ENCODE measurements around the gene ST6GALNAC6. TPM values are rescaled to one million over a fixed set of nuclear protein-coding genes. Genes with fewer than 3 reads are reported as not detected.

Gene ST6GALNAC6
- polyA plus RNA-seq, 6 donors from 2014 or later = 17.2 to 27.8 (median 19.8) TPM

DNA sequence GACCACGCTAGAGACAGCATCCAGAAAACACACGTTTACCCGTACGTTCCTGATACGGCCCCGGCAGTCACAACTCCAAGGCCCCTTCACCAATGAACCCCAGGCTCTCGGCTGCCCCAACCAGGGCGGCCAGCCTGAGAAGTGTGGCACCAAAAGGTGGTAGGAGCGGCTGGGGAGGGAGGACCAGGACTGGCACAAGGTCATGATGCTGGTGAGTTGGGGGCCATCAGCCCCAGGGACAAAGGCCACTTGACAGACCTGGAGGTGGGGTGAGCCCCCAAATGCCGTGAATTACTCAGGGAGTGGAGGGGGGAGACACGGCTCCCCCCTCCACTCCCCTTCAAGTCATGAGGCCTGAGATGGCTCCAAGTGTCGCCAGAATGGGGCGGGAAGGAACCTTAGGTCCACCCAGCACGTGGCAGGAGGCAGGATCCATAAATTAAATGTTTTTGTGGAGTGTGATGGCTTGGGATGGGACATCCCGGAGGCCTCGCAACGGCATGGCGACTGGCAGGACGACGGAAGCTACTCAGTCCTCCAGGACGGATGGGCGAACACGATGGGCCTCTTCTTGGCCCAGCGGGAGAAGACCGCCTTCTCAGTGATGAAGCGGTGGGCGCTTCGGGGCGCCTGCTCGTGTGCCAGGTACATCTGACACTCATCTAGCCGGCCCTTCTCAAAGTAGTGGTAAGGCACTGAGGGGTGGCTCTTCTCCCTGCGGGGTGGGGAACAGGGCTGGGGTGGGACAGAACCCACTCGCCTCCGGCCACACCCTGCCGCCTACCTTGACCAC is 8.7 kb upstream of the ST6GALNAC6 start:
- Mint-ChIP-seq H3K36me3 (peaks cover 10% of the 10 kb centered on the region in 2 donors), H3K4me1 (peaks cover 30 to 70% (median 55%) of the 10 kb centered on the region in 3 donors), H3K27me3 (no peaks in the 10 kb centered on the region), H3K9me3 (no peaks in the 10 kb centered on the region), H3K27ac (peak overlapping the region in 4 of 6 donors; percentile 91 to 100 (median 100)), H3K4me3 (peak overlapping the region in 2 of 8 donors; percentile 55 to 66)
- no peak for DNase-seq
- no peak for ATAC-seq (ENCODE audit: low read depth in 2 of 2)

DNA sequence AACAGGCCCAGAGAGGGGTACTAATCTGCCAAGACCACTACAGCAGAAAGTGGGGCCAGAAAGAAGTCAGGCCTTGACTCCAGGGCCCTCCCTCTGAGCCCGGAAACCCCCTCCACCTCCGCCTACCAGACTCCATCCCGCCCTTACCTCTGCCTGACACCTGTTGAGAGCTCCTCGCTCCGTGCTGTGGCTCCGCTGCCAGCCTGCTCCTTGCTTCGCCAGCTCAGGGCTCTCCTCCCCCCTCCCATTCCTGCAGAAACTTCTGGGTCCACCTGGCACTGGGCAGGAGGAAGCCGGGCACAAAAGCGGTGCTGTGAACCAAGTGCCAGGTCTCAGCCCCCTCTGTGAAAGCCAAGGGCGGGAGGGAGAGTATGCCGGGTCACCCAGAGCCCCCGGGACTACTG is 6.4 kb upstream of the ST6GALNAC6 start:
- DNase-seq (peak; percentile 53), ATAC-seq (ENCODE audit: low read depth in 2 of 2) (peak; percentile 52 to 55)
- H3K27me3 Mint-ChIP-seq = no peaks in the 10 kb centered on the region
- peaks cover 1 to 5% of the 10 kb centered on the region in 2 donors for H3K36me3 Mint-ChIP-seq
- H3K9me3 Mint-ChIP-seq = no peaks in the 10 kb centered on the region
- H3K27ac Mint-ChIP-seq = peak overlapping the region; percentile 99 to 100 (median 100)
- peak overlapping the region; percentile 74 to 92 (median 88) for H3K4me3 Mint-ChIP-seq
- peaks cover 30 to 67% (median 58%) of the 10 kb centered on the region in 3 donors for H3K4me1 Mint-ChIP-seq

DNA sequence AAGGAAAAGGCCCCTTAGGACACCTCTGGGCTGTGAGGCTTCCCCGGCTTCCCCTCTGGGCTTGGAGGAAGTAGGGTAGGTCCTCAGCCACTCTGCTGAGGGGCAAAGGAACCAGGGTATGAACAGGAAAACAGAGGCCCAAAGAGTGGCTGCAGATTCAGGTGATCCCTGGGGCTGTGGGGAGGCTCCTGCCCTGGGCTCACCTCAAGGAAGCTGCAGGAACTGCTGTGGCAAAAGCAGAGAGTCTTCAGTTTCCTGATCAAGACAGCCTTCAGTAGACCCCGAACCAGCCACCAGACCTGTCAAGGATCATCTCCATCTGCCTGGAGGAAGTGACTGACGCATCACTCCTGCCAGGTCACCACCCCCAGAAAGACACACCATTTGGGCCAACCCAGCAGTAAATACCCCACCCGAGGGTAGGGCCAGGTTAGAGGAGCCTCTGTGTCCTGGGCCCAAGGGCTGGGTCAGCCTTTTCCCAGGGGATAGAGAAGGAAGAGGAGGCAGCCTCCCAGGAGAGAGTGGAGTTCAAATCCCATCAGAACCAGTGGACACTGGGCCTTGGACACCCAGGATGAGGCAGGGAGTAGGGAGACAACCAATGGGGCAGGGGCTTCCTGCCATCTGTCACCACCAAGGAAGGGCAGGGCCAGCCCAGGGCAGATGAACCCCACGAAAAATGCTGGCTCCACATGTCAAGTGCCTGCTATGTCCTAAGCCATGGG is 5.8 kb upstream of the ST6GALNAC6 start:
- Mint-ChIP-seq H3K27ac (peak overlapping the region; percentile 99 to 100 (median 100)), H3K27me3 (no peaks in the 10 kb centered on the region), H3K4me1 (peaks cover 27 to 68% (median 54%) of the 10 kb centered on the region in 3 donors), H3K4me3 (peak overlapping the region; percentile 75 to 92 (median 89)), H3K36me3 (no peaks in the 10 kb centered on the region), H3K9me3 (no peaks in the 10 kb centered on the region)
- DNase-seq = peak; percentile 71
- ATAC-seq (ENCODE audit: low read depth in 2 of 2) = peak; percentile 62 to 66

DNA sequence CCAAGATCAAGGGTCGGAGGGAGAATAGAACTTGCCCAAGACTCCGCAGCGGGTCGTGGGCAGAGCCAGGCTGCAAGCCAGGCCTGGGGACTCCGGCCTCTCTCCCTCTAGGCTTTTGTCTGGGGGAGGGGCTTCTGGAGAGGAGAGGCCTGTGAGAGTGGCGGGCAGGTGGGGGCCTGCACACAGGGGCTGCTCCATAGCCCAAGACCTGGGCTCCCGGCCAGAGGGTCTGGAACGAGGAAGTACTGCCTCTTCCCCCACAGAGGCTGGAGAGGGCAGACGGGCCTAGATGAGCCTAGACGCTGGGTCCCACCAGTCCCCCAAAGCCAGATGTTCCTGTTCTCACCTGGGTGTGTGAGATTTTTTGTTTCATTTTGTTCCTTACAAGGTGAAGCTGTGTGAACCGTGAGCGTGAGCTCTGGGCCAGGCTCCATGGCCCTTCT is 5.2 kb upstream of the ST6GALNAC6 start:
- Mint-ChIP-seq H3K4me1 (peaks cover 27 to 73% (median 54%) of the 10 kb centered on the region in 3 donors), H3K36me3 (no peaks in the 10 kb centered on the region), H3K4me3 (peak overlapping the region; percentile 75 to 92 (median 89)), H3K27ac (peak overlapping the region; percentile 99 to 100 (median 100)), H3K27me3 (no peaks in the 10 kb centered on the region), H3K9me3 (no peaks in the 10 kb centered on the region)
- ATAC-seq (ENCODE audit: low read depth in 2 of 2) = peak; percentile 3 to 10
- no peak for DNase-seq

DNA sequence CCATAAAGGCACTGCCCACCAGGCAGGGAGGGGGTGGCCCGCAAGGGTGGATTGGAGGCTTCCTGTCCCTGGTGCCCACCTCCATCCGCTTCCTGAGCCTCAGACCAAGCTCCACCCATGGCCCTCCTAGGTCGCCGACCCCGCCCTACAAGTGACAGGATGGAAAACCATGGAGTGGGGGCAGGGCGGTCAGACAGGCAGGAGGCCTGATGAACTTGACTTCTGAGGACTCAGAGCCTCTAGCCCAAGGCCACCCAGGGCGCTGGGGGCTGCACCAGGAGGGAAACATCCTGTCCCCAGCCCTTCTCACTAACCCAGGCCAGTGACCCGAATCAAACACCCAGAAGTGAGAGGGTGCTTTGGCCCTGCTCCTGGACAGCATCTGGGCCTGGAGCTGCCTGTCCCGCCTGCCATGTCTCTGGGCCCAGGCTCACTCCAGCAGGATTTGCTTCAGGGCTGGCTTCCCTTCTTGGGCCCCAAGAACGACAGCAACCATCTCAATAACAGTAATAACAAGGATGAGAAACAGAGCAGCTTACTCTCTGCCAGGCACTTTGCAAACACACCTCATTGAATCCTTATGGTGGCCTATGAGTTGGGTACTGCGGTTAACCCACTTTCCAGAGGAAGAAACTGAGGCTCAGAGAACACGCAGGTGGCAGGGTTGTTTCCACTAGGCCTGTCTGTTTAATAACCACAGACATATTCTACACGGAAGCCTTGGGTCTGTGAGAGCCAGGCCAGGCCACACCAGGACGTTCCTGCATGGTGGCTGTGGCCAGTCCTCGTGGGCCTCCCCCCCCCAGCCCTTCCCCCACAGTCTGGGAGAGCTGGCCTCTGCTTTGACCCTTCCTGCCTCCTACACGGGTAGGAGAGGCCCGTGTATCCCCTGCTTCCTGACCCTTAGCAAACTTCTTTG is 4.4 kb upstream of the ST6GALNAC6 start:
- ATAC-seq (ENCODE audit: low read depth in 2 of 2) (no peak), DNase-seq (no peak)
- no peaks in the 10 kb centered on the region for H3K27me3 Mint-ChIP-seq
- H3K9me3 Mint-ChIP-seq = no peaks in the 10 kb centered on the region
- H3K36me3 Mint-ChIP-seq = no peaks in the 10 kb centered on the region
- peaks cover 27 to 73% (median 54%) of the 10 kb centered on the region in 3 donors for H3K4me1 Mint-ChIP-seq
- peak overlapping the region; percentile 75 to 92 (median 89) for H3K4me3 Mint-ChIP-seq
- peak overlapping the region; percentile 71 to 100 (median 100) for H3K27ac Mint-ChIP-seq

DNA sequence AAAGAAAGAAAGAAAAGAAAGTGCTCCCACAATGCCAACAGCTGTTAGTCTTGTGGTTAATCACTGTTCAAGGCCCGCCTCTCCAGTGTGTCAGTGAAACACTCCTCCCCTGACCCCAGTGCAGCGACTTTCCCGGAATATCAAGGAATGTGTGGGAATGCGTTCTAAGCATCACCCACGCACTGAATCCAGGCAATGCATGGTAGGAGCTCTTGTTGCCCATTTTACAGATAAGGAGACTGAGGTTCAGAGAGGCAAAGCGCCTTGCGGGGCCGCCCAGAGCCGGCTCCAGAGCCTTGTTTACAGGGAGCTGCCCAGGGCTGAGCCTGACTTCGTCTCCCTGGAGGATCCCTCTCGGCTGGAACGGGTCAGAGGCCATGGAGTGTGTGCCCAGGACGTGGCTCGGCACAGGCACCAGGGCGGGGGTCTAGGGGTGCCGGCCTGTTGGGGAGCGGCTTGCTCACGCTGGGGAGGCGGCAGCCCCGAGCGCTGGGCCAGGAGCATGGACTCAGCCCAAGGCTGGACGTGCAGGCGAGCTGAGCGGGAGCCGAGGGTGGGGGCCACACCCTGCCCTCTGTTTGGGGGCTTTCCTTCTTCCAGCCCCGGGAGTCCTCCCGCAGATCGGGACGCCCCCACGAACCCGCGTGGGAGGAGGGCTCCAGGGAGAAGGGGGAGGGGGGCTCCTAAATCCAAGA is 823 bp downstream of the ST6GALNAC6 start:
- H3K4me1 Mint-ChIP-seq = peaks cover 21 to 49% (median 37%) of the 10 kb centered on the region in 3 donors
- peak overlapping the region in 5 of 6 donors; percentile 33 to 90 (median 87) for H3K27ac Mint-ChIP-seq
- H3K4me3 Mint-ChIP-seq = peak overlapping the region; percentile 82 to 93 (median 85)
- ATAC-seq (ENCODE audit: low read depth in 2 of 2) (peak in 1 of 2 donors; percentile 8), DNase-seq (no peak)
- H3K9me3 Mint-ChIP-seq = peaks cover 0 to 7% (median 6%) of the 10 kb centered on the region in 7 donors
- peaks cover 20 to 25% of the 10 kb centered on the region in 2 donors for H3K36me3 Mint-ChIP-seq
- no peaks in the 10 kb centered on the region for H3K27me3 Mint-ChIP-seq

DNA sequence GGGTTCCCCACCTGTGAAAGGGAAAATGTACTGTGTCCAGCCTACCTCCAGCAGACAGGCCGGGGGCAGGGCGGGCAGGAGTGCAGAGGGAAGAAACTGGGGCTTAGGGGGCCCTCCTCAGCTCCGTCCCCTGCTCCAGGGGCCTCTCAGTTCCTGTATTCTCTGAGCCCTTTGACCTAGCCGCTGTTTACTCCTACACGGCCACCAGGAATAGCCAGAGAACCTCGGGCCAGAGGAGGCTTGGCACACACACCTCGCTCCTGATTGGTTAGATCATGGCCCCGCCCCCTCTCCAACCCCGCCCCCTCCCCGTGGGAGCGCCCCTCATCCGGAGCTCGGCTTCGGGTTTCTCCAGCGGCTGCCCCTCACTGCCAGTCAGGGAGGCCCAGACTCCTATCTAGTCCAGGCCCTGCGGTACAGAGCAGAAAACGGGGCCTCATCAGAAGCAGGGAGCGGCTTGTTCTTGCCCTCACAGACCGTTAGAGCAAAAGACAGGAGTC is 2.2 kb downstream of the ST6GALNAC6 start:
- DNase-seq = peak; percentile 16
- Mint-ChIP-seq H3K4me3 (peak overlapping the region in 7 of 8 donors; percentile 41 to 90 (median 82)), H3K27me3 (no peaks in the 10 kb centered on the region), H3K9me3 (peaks cover 0 to 19% (median 8%) of the 10 kb centered on the region in 7 donors), H3K36me3 (peaks cover 32 to 35% of the 10 kb centered on the region in 2 donors), H3K27ac (peak overlapping the region in 3 of 6 donors; percentile 19 to 87 (median 21)), H3K4me1 (peaks cover 17 to 41% (median 29%) of the 10 kb centered on the region in 3 donors)
- ATAC-seq (ENCODE audit: low read depth in 2 of 2) = peak; percentile 14 to 17

DNA sequence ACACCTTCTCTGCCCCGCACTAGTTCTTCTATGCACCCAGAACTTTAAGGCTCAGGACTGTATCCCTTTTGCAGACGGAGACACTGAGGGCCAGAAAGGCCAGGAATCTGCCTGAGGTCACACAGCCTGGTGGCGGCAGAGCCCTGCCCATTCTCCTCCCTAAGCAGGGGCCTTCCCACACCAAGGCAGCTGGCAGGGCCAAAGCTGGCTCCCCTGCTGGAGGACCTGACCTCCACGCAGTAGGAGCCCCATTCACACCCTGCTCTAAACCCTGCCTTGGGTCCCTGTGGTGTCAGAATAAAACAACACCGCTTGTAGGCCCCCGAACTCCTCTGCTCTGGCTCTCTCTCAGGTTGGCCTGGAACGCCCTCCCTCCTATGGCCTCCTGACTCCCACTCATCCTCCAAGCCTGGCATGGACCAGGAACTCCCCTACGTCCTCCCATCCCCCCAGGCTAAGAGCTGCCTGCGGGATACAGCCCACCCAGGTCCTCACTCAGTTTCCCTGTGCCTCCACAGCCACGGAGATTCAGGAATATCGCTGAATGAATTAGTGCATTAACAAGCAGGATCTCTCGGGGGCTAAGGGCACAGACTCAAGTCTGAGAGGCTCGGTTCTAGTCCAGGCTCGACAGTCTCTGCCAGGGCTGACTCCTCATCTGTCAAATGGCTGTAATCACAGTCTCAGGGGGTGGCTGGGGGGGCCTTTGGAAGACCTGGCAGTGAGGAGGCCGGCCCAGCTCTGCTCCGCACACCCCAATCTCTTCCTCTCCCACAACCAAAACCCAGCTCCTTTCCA is 2.8 kb downstream of the ST6GALNAC6 start:
- Mint-ChIP-seq H3K27ac (peak overlapping the region in 2 of 6 donors; percentile 53 to 58), H3K4me1 (peaks cover 18 to 34% (median 27%) of the 10 kb centered on the region in 3 donors), H3K36me3 (peaks cover 33 to 37% of the 10 kb centered on the region in 2 donors), H3K27me3 (no peaks in the 10 kb centered on the region), H3K4me3 (peak overlapping the region in 3 of 8 donors; percentile 3 to 82 (median 25)), H3K9me3 (peaks cover 0 to 19% (median 8%) of the 10 kb centered on the region in 7 donors)
- ATAC-seq (ENCODE audit: low read depth in 2 of 2) (no peak), DNase-seq (no peak)

DNA sequence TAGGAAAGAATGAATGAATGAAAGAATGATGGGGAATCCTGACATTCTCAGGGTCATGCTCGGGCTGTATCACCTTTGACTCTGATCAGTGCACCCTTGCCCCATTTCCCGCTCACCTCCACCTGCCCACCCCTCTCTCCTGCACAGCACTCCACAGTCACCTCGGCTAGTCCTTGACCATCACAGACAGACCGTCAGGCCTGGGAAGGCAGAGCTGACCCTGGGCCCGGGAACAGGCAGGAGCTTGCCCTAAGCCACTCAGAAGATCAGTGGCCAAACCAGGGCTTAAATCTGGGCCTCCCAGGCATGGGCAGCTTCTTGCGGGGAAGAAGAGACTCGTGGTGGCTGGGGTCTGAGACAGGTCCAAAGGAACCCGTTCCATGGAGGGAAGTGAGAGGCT is 3.6 kb downstream of the ST6GALNAC6 start:
- Mint-ChIP-seq H3K4me1 (peaks cover 17 to 32% (median 26%) of the 10 kb centered on the region in 3 donors), H3K27me3 (no peaks in the 10 kb centered on the region), H3K36me3 (peaks cover 33 to 43% of the 10 kb centered on the region in 2 donors), H3K27ac (no peak overlapping the region), H3K4me3 (peak overlapping the region in 4 of 8 donors; percentile 25 to 69 (median 43)), H3K9me3 (peaks cover 0 to 19% (median 8%) of the 10 kb centered on the region in 7 donors)
- DNase-seq (no peak), ATAC-seq (ENCODE audit: low read depth in 2 of 2) (no peak)

DNA sequence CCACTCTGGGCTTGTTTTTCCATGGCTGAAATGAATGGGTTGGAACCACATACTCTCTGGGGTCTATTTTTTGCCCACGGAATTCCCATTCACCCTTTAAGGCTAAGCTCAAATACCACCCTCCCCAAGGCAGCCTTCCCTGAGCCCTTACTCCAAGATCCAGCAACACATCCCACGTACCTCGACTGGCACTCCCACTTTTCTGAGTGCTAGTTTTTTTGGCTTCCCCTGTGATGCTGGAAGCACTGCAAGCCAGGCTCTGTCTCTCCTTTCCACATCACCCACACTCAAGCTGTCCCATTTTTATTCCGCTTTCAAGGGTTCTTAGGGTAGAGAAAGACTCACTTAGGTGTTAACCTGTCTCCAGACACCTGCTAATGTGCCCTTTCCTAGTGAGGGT is 6.0 kb downstream of the ST6GALNAC6 start:
- H3K9me3 Mint-ChIP-seq = peaks cover 0 to 19% (median 8%) of the 10 kb centered on the region in 7 donors
- ATAC-seq (ENCODE audit: low read depth in 2 of 2) = no peak
- no peak overlapping the region for H3K4me3 Mint-ChIP-seq
- peak overlapping the region in 2 of 6 donors; percentile 33 to 41 for H3K27ac Mint-ChIP-seq
- DNase-seq = no peak
- H3K27me3 Mint-ChIP-seq = no peaks in the 10 kb centered on the region
- peaks cover 12 to 22% (median 19%) of the 10 kb centered on the region in 3 donors for H3K4me1 Mint-ChIP-seq
- H3K36me3 Mint-ChIP-seq = peaks cover 33 to 43% of the 10 kb centered on the region in 2 donors

DNA sequence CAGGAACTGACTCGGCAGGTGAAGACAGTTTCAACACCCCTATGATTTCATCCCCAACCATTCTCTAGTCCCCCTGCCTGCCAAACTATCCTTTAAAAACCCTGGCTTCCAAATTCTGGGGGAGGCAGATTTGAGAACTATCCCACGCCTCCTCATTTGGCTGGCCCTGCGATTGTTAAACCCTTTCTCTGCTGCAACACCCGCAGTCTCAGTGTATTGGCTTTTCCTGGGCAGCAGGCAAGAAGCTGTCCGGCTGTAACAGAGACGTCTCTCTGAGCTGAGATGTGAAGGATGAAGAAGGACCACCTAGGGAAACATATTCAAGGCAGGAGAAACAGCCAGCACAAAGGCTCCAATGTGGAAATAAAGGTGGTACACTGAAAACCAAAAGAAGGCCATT is 6.6 kb downstream of the ST6GALNAC6 start:
- no peak for ATAC-seq (ENCODE audit: low read depth in 2 of 2)
- H3K4me1 Mint-ChIP-seq = peaks cover 12 to 19% (median 16%) of the 10 kb centered on the region in 3 donors
- peaks cover 35 to 43% of the 10 kb centered on the region in 2 donors for H3K36me3 Mint-ChIP-seq
- H3K27ac Mint-ChIP-seq = peak overlapping the region in 2 of 6 donors; percentile 5 to 26
- peaks cover 0 to 19% (median 8%) of the 10 kb centered on the region in 7 donors for H3K9me3 Mint-ChIP-seq
- H3K4me3 Mint-ChIP-seq = no peak overlapping the region
- no peak for DNase-seq
- H3K27me3 Mint-ChIP-seq = no peaks in the 10 kb centered on the region
